MM.1S (cell line): ENCODE measurements around the gene ADAMTS6.

Experiments used
- CTCF ChIP-seq: fragments of 300-600 bp; sonication (generic); IDR thresholded peaks from 2 replicates; pipeline ENCODE4 v1.5.1; 2016; ENCODE audit warnings: antibody characterized with exemption, low read length, mixed read lengths
- EZH2 ChIP-seq: fragments of 300-600 bp; sonication (generic); optimal IDR thresholded peaks from 2 replicates; pipeline ENCODE3; 2017; ENCODE audit warnings: low read depth, mild to moderate bottlenecking, antibody characterized with exemption, low read length, mixed read lengths

DNA sequence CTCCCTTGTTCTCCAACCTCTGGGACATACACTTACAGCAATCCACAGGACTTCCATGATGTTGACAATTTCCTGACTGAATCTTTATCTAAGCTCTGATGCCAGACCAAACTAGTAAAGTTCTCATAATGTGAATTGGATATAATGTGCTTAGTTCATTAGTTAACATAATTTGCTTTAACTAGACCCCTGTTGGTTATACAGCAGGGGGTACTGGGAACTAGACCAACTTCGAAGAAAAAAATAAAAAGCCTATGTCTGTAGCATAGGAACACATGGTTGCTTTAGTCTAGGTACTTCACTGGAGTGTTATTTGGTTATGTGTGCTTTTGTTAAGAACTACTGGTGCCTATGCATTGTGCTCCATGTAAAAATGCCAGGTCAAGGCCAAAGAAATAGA lies 173.8 kb downstream of the ADAMTS6 start:
- TF ChIP-seq CTCF (no peak), EZH2 (no peak)
